Neural cell (in vitro differentiated cells): Measurements from ENCODE around the gene C1GALT1. TPM values are rescaled to one million over a fixed set of nuclear protein-coding genes. Genes with fewer than 3 reads are reported as not detected.
A peak's percentile ranks its signal among the peaks of the same experiment; 100 is the strongest.

Source experiments
- H2AFZ ChIP-seq: fragments of 200-600, 300-800 bp; sonication (generic), shearing (Covaris generic); 2 replicates; pipeline ENCODE4 v1.6.0; 2014; ENCODE audit warnings: low read depth, mild to moderate bottlenecking, antibody characterized with exemption, low read length, moderate library complexity
- H3F3A ChIP-seq: fragments of 200-600 bp; shearing (Covaris generic); 2 replicates; pipeline ENCODE4 v1.6.1; 2016; ENCODE audit warnings: mild to moderate bottlenecking, moderate library complexity, mixed read lengths, antibody characterized with exemption, low read length; ENCODE audit not compliant: insufficient read depth, poor library complexity, severe bottlenecking
- H3K27ac ChIP-seq: fragments of 200-600, 300-800 bp; sonication (generic), shearing (Covaris generic); 2 replicates; pipeline ENCODE4 v1.5.1; 2014; ENCODE audit warnings: mild to moderate bottlenecking, low read length, moderate library complexity
- H3K27me3 ChIP-seq: fragments of 300-800, 200-600 bp; sonication (generic), shearing (Covaris generic); 2 replicates; pipeline ENCODE4 v1.6.0; 2014; ENCODE audit warnings: mild to moderate bottlenecking, low read depth, low read length, moderate library complexity; ENCODE audit not compliant: insufficient read depth
- H3K36me3 ChIP-seq: fragments of 300-800, 200-600 bp; sonication (generic), shearing (Covaris generic); 2 replicates; pipeline ENCODE4 v1.5.1; 2014; ENCODE audit warnings: mild to moderate bottlenecking, antibody characterized with exemption, low read length, moderate library complexity; ENCODE audit not compliant: insufficient read depth
- H3K4me2 ChIP-seq: fragments of 300-800, 200-600 bp; sonication (generic), shearing (Covaris generic); 2 replicates; pipeline ENCODE4 v1.6.0; 2014; ENCODE audit warnings: mild to moderate bottlenecking, low read length
- H3K4me3 ChIP-seq: fragments of 300-800, 200-600 bp; sonication (generic), shearing (Covaris generic); 2 replicates; pipeline ENCODE4 v1.5.1; 2014; ENCODE audit warnings: mild to moderate bottlenecking, low read length, moderate library complexity
- H3K79me2 ChIP-seq: fragments of 200-600 bp; shearing (Covaris generic); replicated peaks from 2 replicates; pipeline ENCODE4 v1.6.0; 2014; ENCODE audit warnings: mild to moderate bottlenecking, low read length, moderate library complexity; ENCODE audit not compliant: insufficient read depth
- H3K9ac ChIP-seq: fragments of 300-800, 200-600 bp; sonication (generic), shearing (Covaris generic); 2 replicates; pipeline ENCODE4 v1.6.1; 2016; ENCODE audit warnings: mild to moderate bottlenecking, low read length, mixed read lengths
- H3K9me2 ChIP-seq: fragments of 200-600 bp; shearing (Covaris generic); 2 replicates; pipeline ENCODE4 v1.6.1; 2016; ENCODE audit warnings: mild to moderate bottlenecking, low read length, mixed read lengths; ENCODE audit not compliant: insufficient read depth
- H3K9me3 ChIP-seq: fragments of 200-600, 300-800 bp; sonication (generic), shearing (Covaris generic); 2 replicates; pipeline ENCODE4 v1.6.1; 2016; ENCODE audit warnings: mild to moderate bottlenecking, mixed run types, low read length, moderate library complexity, mixed read lengths
- H4K20me1 ChIP-seq: fragments of 200-600 bp; shearing (Covaris generic); 2 replicates; pipeline ENCODE4 v1.6.1; 2016; ENCODE audit warnings: mild to moderate bottlenecking, mixed run types; ENCODE audit not compliant: insufficient read depth
- CTCF ChIP-seq: fragments of 450-650 bp; IDR thresholded peaks from 2 replicates; pipeline ENCODE4 v1.5.1; 2014; ENCODE audit warnings: antibody characterized with exemption, mild to moderate bottlenecking, moderate library complexity; ENCODE audit not compliant: poor library complexity, severe bottlenecking
- EP300 ChIP-seq: fragments of 450-650 bp; conservative IDR thresholded peaks from 2 replicates; pipeline ENCODE4 v1.6.1; 2014; ENCODE audit warnings: antibody characterized with exemption, mild to moderate bottlenecking, moderate library complexity; ENCODE audit not compliant: poor library complexity, severe bottlenecking
- EZH2 ChIP-seq: fragments of 200-600, 300-800 bp; shearing (Covaris generic), sonication (generic); IDR thresholded peaks from 2 replicates; pipeline ENCODE4 v1.6.1; 2014; ENCODE audit warnings: antibody characterized with exemption, low read length, borderline replicate concordance, mild to moderate bottlenecking; ENCODE audit not compliant: insufficient read depth, poor library complexity, severe bottlenecking
- MXI1 ChIP-seq: fragments of 450-650 bp; conservative IDR thresholded peaks from 2 replicates; pipeline ENCODE4 v1.6.1; 2014; ENCODE audit warnings: antibody characterized with exemption, mild to moderate bottlenecking; ENCODE audit not compliant: poor library complexity, severe bottlenecking
- POLR2AphosphoS5 ChIP-seq: IDR thresholded peaks from 2 replicates; pipeline ENCODE4 v1.6.1; 2012
- RAD21 ChIP-seq: fragments of 450-650 bp; conservative IDR thresholded peaks from 2 replicates; pipeline ENCODE4 v1.6.1; 2014; ENCODE audit warnings: antibody characterized with exemption, mild to moderate bottlenecking, moderate library complexity
- REST ChIP-seq: IDR thresholded peaks from 2 replicates; pipeline ENCODE4 v1.6.1; 2012; ENCODE audit warnings: borderline replicate concordance
- SMC3 ChIP-seq: fragments of 450-650 bp; conservative IDR thresholded peaks from 2 replicates; pipeline ENCODE4 v1.6.1; 2014; ENCODE audit warnings: antibody characterized with exemption, mild to moderate bottlenecking, moderate library complexity; ENCODE audit not compliant: poor library complexity
- TAF1 ChIP-seq: IDR thresholded peaks from 2 replicates; pipeline ENCODE4 v1.6.1; 2012; ENCODE audit warnings: low read depth
- polyA minus RNA-seq: library from RNA; depleted of rRNA, polyadenylated mRNA; stranded (reverse); fragments of >200 nt; gene quantifications from 2 replicates; pipeline ENCODE4 v1.2.3, GENCODE V29; 2014
- polyA plus RNA-seq: library from polyadenylated mRNA; depleted of rRNA; stranded (reverse); fragments of >200 nt; gene quantifications from 2 replicates; pipeline ENCODE4 v1.2.3, GENCODE V29; 2014

The C1GALT1 gene
- polyA plus RNA-seq (13.9 and 25.0 TPM in 2 replicates), polyA minus RNA-seq (25.8 and 36.6 TPM in 2 replicates)

GRCh38 chr7:7182156-7183060, at the start of gene C1GALT1:
Gene C1GALT1 (plus strand): TSS chr7:7182544. CDS start chr7:7234320, 51,776 bp downstream.
- TF ChIP-seq TAF1, result peak; percentile 89
- TF ChIP-seq CTCF, result peak; percentile 63
- peak; percentile 45 for TF ChIP-seq RAD21
- TF ChIP-seq REST, result peak; percentile 83
- TF ChIP-seq EP300, result no peak
- TF ChIP-seq POLR2AphosphoS5, result peak; percentile 88
- no peak for TF ChIP-seq EZH2
- TF ChIP-seq MXI1, result peak; percentile 49
- TF ChIP-seq SMC3, result peak; percentile 63
- Histone ChIP-seq H3K4me3 (peak within 1 kb of the TSS; percentile 83), H3K36me3 (no peaks in the 10 kb centered on the region), H3K27me3 (no peaks in the 10 kb centered on the region), H3K4me2 (peak within 1 kb of the TSS; percentile 78), H3K27ac (peak within 1 kb of the TSS; percentile 91), H3K9ac (peak within 1 kb of the TSS; percentile 90), H2AFZ (peak within 1 kb of the TSS; percentile 91), H3F3A (peaks cover 10% of the 10 kb centered on the region), H3K9me3 (no peaks in the 10 kb centered on the region), H3K9me2 (no peaks in the 10 kb centered on the region), H4K20me1 (no peaks in the 10 kb centered on the region), H3K79me2 (peaks cover 34% of the 10 kb centered on the region)

- Histone ChIP-seq H3K36me3 (no peaks in the 10 kb centered on the region), H3K79me2 (no peaks in the 10 kb centered on the region), H3K27me3 (no peaks in the 10 kb centered on the region), H4K20me1 (no peaks in the 10 kb centered on the region), H3F3A (no peaks in the 10 kb centered on the region), H3K4me2 (no peak overlapping the region), H2AFZ (no peak overlapping the region), H3K9ac (no peak overlapping the region), H3K9me3 (no peaks in the 10 kb centered on the region), H3K9me2 (no peaks in the 10 kb centered on the region), H3K4me3 (no peak overlapping the region), H3K27ac (no peak overlapping the region)
- TF ChIP-seq POLR2AphosphoS5 (no peak), RAD21 (no peak), MXI1 (no peak), EP300 (no peak), TAF1 (no peak), REST (no peak)
Observed at GRCh38 chr7:7134046-7134445, 48.3 kb upstream of the C1GALT1 start.
